ENCODE results near the gene DUSP22.
A peak's percentile ranks its signal among the peaks of the same experiment; 100 is the strongest.
"Not testable (repeated sequence)": the region's sequence is repeated elsewhere in the genome, so short reads cannot be mapped to it uniquely, and the experiment has no call there.

The DUSP22 gene

DNA sequence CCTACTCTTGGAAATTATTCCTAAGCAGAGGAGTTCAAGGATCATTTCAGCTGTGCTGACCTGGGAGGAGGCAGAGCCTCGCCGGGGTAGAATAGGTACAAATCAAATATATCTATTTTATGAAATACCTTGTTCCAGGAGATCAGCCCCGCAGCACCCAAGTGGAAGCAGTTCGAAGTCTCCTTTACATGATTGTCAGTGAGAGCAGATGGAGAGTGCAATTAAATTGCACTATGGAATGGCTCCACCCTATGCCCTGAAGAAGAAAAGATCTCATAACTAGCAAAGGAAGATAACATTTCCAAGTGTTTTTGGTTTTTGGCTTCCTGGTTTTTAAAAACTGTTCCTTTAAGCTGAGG is 31.4 kb downstream of the DUSP22 start:
- DNase-seq (ENCODE audit: insufficient read length, low spot score) (no peak), FAIRE-seq (no peak)
- TF ChIP-seq POLR2A (IDR thresholded peaks at IDR 0.05; ENCODE audit: low read depth, low read length), result no peak

GRCh38 chr6:324116-324728 is 31.9 kb downstream of the DUSP22 start:
- DNase-seq (ENCODE audit: insufficient read length, low spot score), result no peak
- FAIRE-seq, result no peak
- TF ChIP-seq POLR2A (IDR thresholded peaks at IDR 0.05; ENCODE audit: low read depth, low read length), result no peak

DNA sequence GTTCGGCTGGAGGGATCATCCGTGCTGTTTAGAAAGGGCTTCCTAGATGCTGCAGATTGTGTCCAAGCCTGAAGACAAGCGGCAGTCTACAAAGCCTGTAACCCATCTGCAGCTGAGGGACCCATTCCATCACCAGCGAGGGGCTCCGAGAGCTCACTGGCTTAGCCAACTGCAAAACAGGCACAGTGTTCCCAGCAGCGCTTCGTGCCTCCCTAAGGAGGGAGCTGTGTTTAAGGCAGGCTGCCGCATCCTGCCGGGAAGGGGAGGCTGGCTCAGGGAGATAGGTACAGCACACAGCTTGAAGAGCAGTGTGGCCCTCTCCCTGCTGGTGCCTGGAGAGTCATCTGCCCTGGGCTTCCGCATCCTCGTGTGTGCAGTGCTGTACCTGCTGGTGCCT is 32.4 kb downstream of the DUSP22 start:
- FAIRE-seq, result no peak
- no peak for TF ChIP-seq POLR2A (IDR thresholded peaks at IDR 0.05; ENCODE audit: low read depth, low read length)

DNA sequence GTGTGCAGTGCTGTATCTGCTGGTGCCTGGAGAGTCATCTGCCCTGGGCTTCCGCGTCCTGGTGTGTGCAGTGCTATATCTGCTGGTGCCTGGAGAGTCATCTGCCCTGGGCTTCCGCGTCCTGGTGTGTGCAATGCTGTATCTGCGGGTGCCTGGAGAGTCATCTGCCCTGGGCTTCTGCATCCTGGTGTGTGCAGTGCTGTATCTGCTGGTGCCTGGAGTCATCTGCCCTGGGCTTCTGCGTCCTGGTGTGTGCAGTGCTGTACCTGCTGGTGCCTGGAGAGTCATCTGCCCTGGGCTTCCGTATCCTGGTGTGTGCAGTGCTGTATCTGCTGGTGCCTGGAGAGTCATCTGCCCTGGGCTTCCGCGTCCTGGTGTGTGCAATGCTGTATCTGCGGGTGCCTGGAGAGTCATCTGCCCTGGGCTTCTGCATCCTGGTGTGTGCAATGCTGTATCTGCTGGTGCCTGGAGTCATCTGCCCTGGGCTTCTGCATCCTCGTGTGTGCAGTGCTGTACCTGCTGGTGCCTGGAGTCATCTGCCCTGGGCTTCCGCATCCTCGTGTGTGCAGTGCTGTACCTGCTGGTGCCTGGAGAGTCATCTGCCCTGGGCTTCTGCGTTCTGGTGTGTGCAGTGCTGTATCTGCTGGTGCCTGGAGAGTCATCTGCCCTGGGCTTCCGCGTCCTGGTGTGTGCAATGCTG is 33.0 kb downstream of the DUSP22 start:
- not testable (repeated sequence) for FAIRE-seq; DNase-seq (ENCODE audit: insufficient read length, low spot score)

More for the DNA sequence above, 32.4 kb downstream of the DUSP22 start:
- DNase-seq (ENCODE audit: insufficient read length, low spot score), result no peak

DNA sequence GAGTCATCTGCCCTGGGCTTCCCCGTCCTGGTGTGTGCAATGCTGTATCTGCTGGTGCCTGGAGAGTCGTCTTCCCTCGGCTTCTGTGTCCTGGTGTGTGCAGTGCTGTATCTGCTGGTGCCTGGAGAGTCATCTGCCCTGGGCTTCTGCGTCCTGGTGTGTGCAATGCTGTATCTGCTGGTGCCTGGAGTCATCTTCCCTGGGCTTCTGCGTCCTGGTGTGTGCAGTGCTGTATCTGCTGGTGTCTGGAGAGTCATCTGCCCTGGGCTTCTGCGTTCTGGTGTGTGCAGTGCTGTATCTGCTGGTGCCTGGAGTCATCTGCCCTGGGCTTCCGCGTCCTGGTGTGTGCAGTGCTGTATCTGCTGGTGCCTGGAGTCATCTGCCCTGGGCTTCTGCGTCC is 33.8 kb downstream of the DUSP22 start:
- FAIRE-seq, result not testable (repeated sequence)

GRCh38 chr6:326896-327537 is 34.7 kb downstream of the DUSP22 start:
- DNase-seq (ENCODE audit: insufficient read length, low spot score) (no peak), FAIRE-seq (no peak)
- no peak for TF ChIP-seq POLR2A (IDR thresholded peaks at IDR 0.05; ENCODE audit: low read depth, low read length)

More for the DNA sequence above, 33.8 kb downstream of the DUSP22 start:
- not testable (repeated sequence) for DNase-seq (ENCODE audit: insufficient read length, low spot score)

- no peak for FAIRE-seq
- peak; percentile 37 for DNase-seq (ENCODE audit: insufficient read length, low spot score)
These were observed 35.3 kb downstream of the DUSP22 start for GRCh38 chr6:327538-328116.

DNA sequence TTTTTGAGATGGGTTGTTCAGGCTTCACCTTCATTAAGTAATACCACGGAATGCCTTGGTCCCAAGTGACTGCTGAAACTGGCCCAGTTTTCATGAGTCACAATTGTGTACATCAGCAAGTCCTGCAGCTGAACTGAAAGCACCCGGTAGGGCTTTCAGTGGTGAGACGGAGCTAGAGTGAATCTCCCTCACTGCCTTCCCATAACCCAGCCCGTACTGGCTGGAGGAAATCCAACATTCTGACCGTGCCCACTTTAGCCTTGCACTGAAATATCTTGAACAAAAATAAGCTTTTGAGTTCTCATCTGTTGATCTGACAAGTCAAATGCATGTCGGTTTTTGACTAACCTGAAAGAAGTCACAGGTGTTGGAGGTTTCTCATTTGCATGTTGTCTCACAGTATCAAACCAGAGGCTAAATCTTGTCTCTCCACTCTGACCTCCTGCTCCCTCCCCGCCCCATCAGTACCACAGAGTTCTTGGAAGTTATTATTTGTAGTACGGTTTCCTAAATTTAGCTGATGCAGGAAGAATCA is 35.9 kb downstream of the DUSP22 start:
- TF ChIP-seq POLR2A (IDR thresholded peaks at IDR 0.05; ENCODE audit: low read depth, low read length), result no peak
- DNase-seq (ENCODE audit: insufficient read length, low spot score) (peak; percentile 86), FAIRE-seq (no peak)

More at GRCh38 chr6:327538-328116, 35.3 kb downstream of the DUSP22 start:
- no peak for TF ChIP-seq POLR2A (IDR thresholded peaks at IDR 0.05; ENCODE audit: low read depth, low read length)

- FAIRE-seq (no peak), DNase-seq (ENCODE audit: insufficient read length, low spot score) (no peak)
- no peak for TF ChIP-seq POLR2A (IDR thresholded peaks at IDR 0.05; ENCODE audit: low read depth, low read length)
These were observed 36.6 kb downstream of the DUSP22 start for GRCh38 chr6:328924-329323.

- no peak for DNase-seq (ENCODE audit: insufficient read length, low spot score)
- FAIRE-seq, result no peak
- no peak for TF ChIP-seq POLR2A (IDR thresholded peaks at IDR 0.05; ENCODE audit: low read depth, low read length)
These were observed 37.8 kb downstream of the DUSP22 start for GRCh38 chr6:329888-330691.

DNA sequence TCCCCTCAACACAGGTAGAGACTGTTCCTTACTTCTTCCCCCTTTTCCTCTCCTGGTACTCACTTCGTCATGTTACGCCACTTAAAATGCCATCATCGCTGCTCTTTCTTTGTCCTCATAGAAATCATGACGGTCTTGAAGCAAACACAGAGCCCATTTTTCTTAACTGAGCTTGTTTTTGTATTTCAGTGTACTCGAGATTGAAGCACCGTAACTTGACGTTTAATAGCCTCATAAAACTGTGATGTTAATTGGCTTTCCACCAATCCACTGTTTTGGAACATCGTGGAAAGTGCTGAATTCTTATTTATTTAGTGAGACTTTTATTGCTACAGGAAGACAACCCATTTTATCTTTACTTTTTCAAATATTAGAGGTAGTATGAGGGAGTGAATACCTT is 38.7 kb downstream of the DUSP22 start:
- no peak for TF ChIP-seq POLR2A (IDR thresholded peaks at IDR 0.05; ENCODE audit: low read depth, low read length)
- FAIRE-seq (no peak), DNase-seq (ENCODE audit: insufficient read length, low spot score) (no peak)

GRCh38 chr6:331622-332521 is 39.6 kb downstream of the DUSP22 start:
- TF ChIP-seq POLR2A (IDR thresholded peaks at IDR 0.05; ENCODE audit: low read depth, low read length), result no peak
- FAIRE-seq (no peak), DNase-seq (ENCODE audit: insufficient read length, low spot score) (no peak)

DNA sequence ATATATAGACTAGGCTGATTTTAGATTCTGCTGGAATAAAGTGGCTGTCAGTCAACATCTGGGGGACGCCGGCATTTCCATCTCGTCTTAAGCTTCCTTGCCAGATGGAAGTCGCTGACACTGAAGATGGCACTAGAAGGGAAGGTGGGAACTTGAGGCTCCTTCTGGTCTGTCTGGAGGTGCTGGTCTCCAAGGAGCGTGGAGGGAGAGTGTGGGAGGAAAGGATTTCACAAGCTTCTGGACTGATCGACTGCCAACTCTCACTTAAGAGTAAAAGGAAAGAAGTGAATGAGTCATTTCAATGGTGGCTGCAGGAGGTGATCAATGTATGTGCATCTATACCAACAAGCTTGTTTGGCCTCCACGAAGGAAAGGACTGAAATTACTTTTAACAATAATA is 40.4 kb downstream of the DUSP22 start:
- DNase-seq (ENCODE audit: insufficient read length, low spot score) (no peak), FAIRE-seq (no peak)
- no peak for TF ChIP-seq POLR2A (IDR thresholded peaks at IDR 0.05; ENCODE audit: low read depth, low read length)

All from H54 (cell line).